GM12892 (cell line): ENCODE data around the gene RIPK4.
"Not testable (repeated sequence)": the region's sequence is repeated elsewhere in the genome, so short reads cannot be mapped to it uniquely, and the experiment has no call there.

Experiments
- POLR2A ChIP-seq: IDR thresholded peaks from 2 replicates; pipeline ENCODE4 v1.6.1; 2011; ENCODE audit warnings: low read depth, low read length, control low read depth
- POLR2AphosphoS5 ChIP-seq: IDR thresholded peaks from 2 replicates; pipeline ENCODE4 v1.6.1; 2011; ENCODE audit warnings: low read depth, low read length, control low read depth

- TF ChIP-seq POLR2AphosphoS5, POLR2A: not testable (repeated sequence)
These were observed 72.8 kb downstream of the RIPK4 start for GRCh38 chr21:41694042-41694441.
